Caco-2 (cell line): ENCODE measurements around the gene CRACR2A. TPM values are rescaled to one million over a fixed set of nuclear protein-coding genes. Genes with fewer than 3 reads are reported as not detected.

ENCODE experiments used
- BruUV-seq: library from RNA; stranded (reverse); fragments of 400-500 nt; replicated peaks from 2 replicates; lab custom pipeline; 2021; lab: Mats Ljungman, UMichigan
- CTCF ChIA-PET: fragments of 300-600 bp; sonication (Branson Sonifier 250); formaldehyde crosslinking; loops from one replicate; lab custom pipeline; 2022; ENCODE audit warnings: antibody characterized with exemption; lab: Charles Lee
- POLR2A ChIA-PET: fragments of 300-600 bp; sonication (Branson Sonifier 250); formaldehyde crosslinking; loops from one replicate; lab custom pipeline; 2022; ENCODE audit warnings: antibody characterized with exemption; lab: Charles Lee
- DNase-seq, 2 experiments: peaks; one replicate each; pipeline versions ENCODE4 v3.0.0 to v3.0.0-alpha.2; 2020 to 2022
- H3K27me3 ChIP-seq: replicated peaks from 2 replicates; pipeline ENCODE4 v1.6.0; 2011; ENCODE audit warnings: low read length; ENCODE audit not compliant: control insufficient read depth, insufficient read depth
- H3K36me3 ChIP-seq: 2 replicates; pipeline ENCODE4 v1.5.1; 2011; ENCODE audit warnings: low read length; ENCODE audit not compliant: control insufficient read depth, insufficient read depth
- H3K4me1 ChIP-seq: fragments of 250-450 bp; sonication (Bioruptor Pico); 2 replicates; pipeline ENCODE4 v1.5.1; 2020; ENCODE audit warnings: mild to moderate bottlenecking
- H3K4me3 ChIP-seq: 2 replicates; pipeline ENCODE4 v1.5.1; 2011; ENCODE audit warnings: low read depth, mild to moderate bottlenecking, control low read depth, low read length
- H3K9me3 ChIP-seq: fragments of 250-450 bp; sonication (Bioruptor Pico); 2 replicates; pipeline ENCODE4 v1.5.1; 2020; ENCODE audit warnings: mild to moderate bottlenecking, moderate library complexity
- H3K27ac Mint-ChIP-seq: one replicate; pipeline ENCODE4 v1.8.0; 2022; ENCODE audit warnings: mixed read lengths; ENCODE audit not compliant: unreplicated experiment
- H3K27me3 Mint-ChIP-seq: one replicate; pipeline ENCODE4 v1.8.0; 2022; ENCODE audit warnings: mixed read lengths; ENCODE audit not compliant: insufficient read depth, unreplicated experiment
- H3K36me3 Mint-ChIP-seq: one replicate; pipeline ENCODE4 v1.8.0; 2022; ENCODE audit warnings: mild to moderate bottlenecking, mixed read lengths; ENCODE audit not compliant: insufficient read depth, unreplicated experiment
- H3K4me1 Mint-ChIP-seq: one replicate; pipeline ENCODE4 v1.8.0; 2022; ENCODE audit warnings: low read depth, mixed read lengths; ENCODE audit not compliant: unreplicated experiment
- H3K4me3 Mint-ChIP-seq: one replicate; pipeline ENCODE4 v1.8.0; 2022; ENCODE audit warnings: mild to moderate bottlenecking, moderate library complexity, mixed read lengths; ENCODE audit not compliant: unreplicated experiment
- H3K9me3 Mint-ChIP-seq: one replicate; pipeline ENCODE4 v1.8.0; 2022; ENCODE audit warnings: mixed read lengths; ENCODE audit not compliant: unreplicated experiment
- CTCF ChIP-seq, 2 experiments: fragments of 200-600 bp in 1 of 2; IDR thresholded peaks; 1 replicate in 1 of 2; 2 replicates in 1 of 2; pipeline versions ENCODE4 v1.5.1 to v1.8.0; 2011 to 2022; ENCODE audit warnings: antibody characterized with exemption in 1 of 2, control low read depth in 1 of 2, inconsistent platforms in 1 of 2, low read depth in 1 of 2, low read length in 1 of 2, mild to moderate bottlenecking in 1 of 2, moderate library complexity in 1 of 2; ENCODE audit not compliant: insufficient read depth in 1 of 2, severe bottlenecking in 1 of 2, unreplicated experiment in 1 of 2
- intact Hi-C: fragments of 100-400 bp; cut with micrococcal nuclease; formaldehyde crosslinking; loops from one replicate; pipeline ENCODE4 v1.10.0; 2022; ENCODE audit not compliant: unreplicated experiment
- total RNA-seq: library from RNA; stranded (reverse); gene quantifications from 2 replicates; pipeline ENCODE4 v1.2.3, GENCODE V29; 2022

CRACR2A gene
- total RNA-seq, 1 experiment from 2014 or later = 16.5 TPM

GRCh38 chr12:3671330-3672112 lies 81.4 kb downstream of the CRACR2A start:
- Histone ChIP-seq H3K4me3 (no peak overlapping the region), H3K9me3 (no peaks in the 10 kb centered on the region), H3K27me3 (no peaks in the 10 kb centered on the region; the same call in 1 of the 2 replicates), H3K36me3 (no peaks in the 10 kb centered on the region), H3K4me1 (no peaks in the 10 kb centered on the region)
- H3K4me3 Mint-ChIP-seq = no peak overlapping the region
- H3K27me3 Mint-ChIP-seq = no peaks in the 10 kb centered on the region
- intact Hi-C loops = no loop called here
- H3K36me3 Mint-ChIP-seq = no peaks in the 10 kb centered on the region
- ChIA-PET CTCF (interaction anchor here (0.6 to 0.7 kb wide), 2 partner anchors 14 to 371 kb away, joined by 3 read pairs; no protein-coding TSS in a partner anchor), POLR2A (no interaction called here)
- no peaks in the 10 kb centered on the region for H3K9me3 Mint-ChIP-seq
- no TSS peak for BruUV-seq
- H3K27ac Mint-ChIP-seq = no peak overlapping the region
- H3K4me1 Mint-ChIP-seq = no peaks in the 10 kb centered on the region
- DNase-seq = no peak
- TF ChIP-seq CTCF (IDR thresholded peaks at IDR 0.05; ENCODE audit: insufficient read depth in 1 of 2, low read depth in 1 of 2, low read length in 1 of 2, severe bottlenecking in 1 of 2, unreplicated experiment in 1 of 2) = no peak

GRCh38 chr12:3670083-3670620 lies 82.8 kb downstream of the CRACR2A start:
- intact Hi-C loops = no loop called here
- H3K27ac Mint-ChIP-seq = no peak overlapping the region
- H3K4me1 Mint-ChIP-seq = no peaks in the 10 kb centered on the region
- no peaks in the 10 kb centered on the region for H3K9me3 Mint-ChIP-seq
- H3K27me3 Mint-ChIP-seq = no peaks in the 10 kb centered on the region
- no TSS peak for BruUV-seq
- DNase-seq = no peak
- POLR2A ChIA-PET = no interaction called here
- no peaks in the 10 kb centered on the region for H3K36me3 ChIP-seq
- H3K27me3 ChIP-seq = no peaks in the 10 kb centered on the region; the same call in 1 of the 2 replicates
- H3K36me3 Mint-ChIP-seq = no peaks in the 10 kb centered on the region
- CTCF ChIA-PET = no interaction called here
- no peak for TF ChIP-seq CTCF (IDR thresholded peaks at IDR 0.05; ENCODE audit: insufficient read depth in 1 of 2, low read depth in 1 of 2, low read length in 1 of 2, severe bottlenecking in 1 of 2, unreplicated experiment in 1 of 2)
- H3K4me1 ChIP-seq = no peaks in the 10 kb centered on the region
- H3K9me3 ChIP-seq = no peaks in the 10 kb centered on the region
- H3K4me3 ChIP-seq = no peak overlapping the region
- H3K4me3 Mint-ChIP-seq = no peak overlapping the region

DNA sequence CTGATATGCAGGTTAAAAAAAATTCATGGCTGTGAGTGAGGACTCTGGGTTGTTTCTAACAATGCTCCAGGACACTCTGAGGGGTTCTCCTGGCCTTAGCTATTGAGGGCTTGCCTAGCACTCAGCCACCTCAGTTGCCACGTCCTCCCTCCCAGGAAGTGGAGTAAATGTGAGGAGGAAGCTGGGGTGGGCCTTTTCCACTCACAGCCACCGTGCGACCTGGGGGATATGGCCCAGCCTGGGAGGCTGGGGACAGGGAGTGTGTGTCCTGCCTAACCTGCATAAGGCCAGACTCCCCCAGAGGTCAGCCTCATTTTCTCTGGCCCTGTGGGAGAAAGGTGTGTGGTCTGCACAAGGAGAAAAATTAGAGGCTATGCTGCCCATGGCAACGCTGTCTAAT lies 83.3 kb downstream of the CRACR2A start:
- no TSS peak for BruUV-seq
- no peaks in the 10 kb centered on the region for H3K4me1 Mint-ChIP-seq

More for the DNA sequence above, 83.3 kb downstream of the CRACR2A start:
- CTCF ChIA-PET = no interaction called here
- Histone ChIP-seq H3K36me3 (no peaks in the 10 kb centered on the region), H3K4me3 (no peak overlapping the region), H3K9me3 (no peaks in the 10 kb centered on the region), H3K27me3 (no peaks in the 10 kb centered on the region; the same call in 1 of the 2 replicates), H3K4me1 (no peaks in the 10 kb centered on the region)
- no peak for DNase-seq
- Mint-ChIP-seq H3K4me3 (no peak overlapping the region), H3K9me3 (no peaks in the 10 kb centered on the region), H3K27me3 (no peaks in the 10 kb centered on the region), H3K36me3 (no peaks in the 10 kb centered on the region), H3K27ac (no peak overlapping the region)
- POLR2A ChIA-PET = no interaction called here
- no peak for TF ChIP-seq CTCF (IDR thresholded peaks at IDR 0.05; ENCODE audit: insufficient read depth in 1 of 2, low read depth in 1 of 2, low read length in 1 of 2, severe bottlenecking in 1 of 2, unreplicated experiment in 1 of 2)
- intact Hi-C loops = no loop called here
